SK-N-MC (cell line): Measurements from ENCODE around the gene GMPR.

Experiments used
- EZH2 ChIP-seq: fragments of 200-600 bp; sonication (generic); IDR thresholded peaks from one replicate; pipeline ENCODE4 v1.6.1; 2017; ENCODE audit warnings: antibody characterized with exemption
- FOXP2 ChIP-seq: optimal IDR thresholded peaks from 2 replicates; pipeline ENCODE3; 2011; ENCODE audit warnings: mild to moderate bottlenecking, moderate library complexity; ENCODE audit not compliant: insufficient read depth; ENCODE audit errors: extremely low read length, control extremely low read depth
- POLR2AphosphoS5 ChIP-seq: IDR thresholded peaks from 2 replicates; pipeline ENCODE4 v1.6.1; 2012; ENCODE audit warnings: mild to moderate bottlenecking, low read depth, low read length, borderline replicate concordance

DNA sequence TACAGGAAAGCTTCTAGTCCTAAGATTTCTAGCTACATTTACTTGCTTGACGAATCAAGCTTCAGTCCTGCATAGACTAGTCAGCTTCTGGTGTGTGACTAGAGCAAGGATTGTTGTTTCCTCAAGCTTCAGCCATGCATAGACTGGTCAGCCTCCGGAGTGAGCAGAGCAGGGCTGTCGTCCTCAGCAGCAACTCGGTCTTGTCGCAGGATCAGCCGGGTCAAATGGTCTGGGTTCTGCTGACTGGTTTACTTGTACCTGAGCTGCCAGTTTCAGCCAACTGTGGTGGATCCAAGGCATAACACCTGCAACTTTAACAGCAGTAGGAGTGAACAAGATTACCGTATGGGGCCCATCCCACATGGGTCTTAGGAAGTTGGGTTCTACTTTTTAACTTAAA is 10.8 kb upstream of the GMPR start:
- TF ChIP-seq EZH2 (no peak), FOXP2 (no peak), POLR2AphosphoS5 (no peak)
